HL-60/S4 treated with retinoic acid at 250 ng/mL for 4 days and 3 days (cell line): ENCODE data around the gene MRPS14.

Experiments
- in situ Hi-C: fragments of 300-500 bp; cut with MboI; formaldehyde crosslinking; loops from 2 replicates; pipeline ENCODE4 v1.7.0; 2022; ENCODE audit warnings: low sequenced_read_pairs

MRPS14 gene

DNA sequence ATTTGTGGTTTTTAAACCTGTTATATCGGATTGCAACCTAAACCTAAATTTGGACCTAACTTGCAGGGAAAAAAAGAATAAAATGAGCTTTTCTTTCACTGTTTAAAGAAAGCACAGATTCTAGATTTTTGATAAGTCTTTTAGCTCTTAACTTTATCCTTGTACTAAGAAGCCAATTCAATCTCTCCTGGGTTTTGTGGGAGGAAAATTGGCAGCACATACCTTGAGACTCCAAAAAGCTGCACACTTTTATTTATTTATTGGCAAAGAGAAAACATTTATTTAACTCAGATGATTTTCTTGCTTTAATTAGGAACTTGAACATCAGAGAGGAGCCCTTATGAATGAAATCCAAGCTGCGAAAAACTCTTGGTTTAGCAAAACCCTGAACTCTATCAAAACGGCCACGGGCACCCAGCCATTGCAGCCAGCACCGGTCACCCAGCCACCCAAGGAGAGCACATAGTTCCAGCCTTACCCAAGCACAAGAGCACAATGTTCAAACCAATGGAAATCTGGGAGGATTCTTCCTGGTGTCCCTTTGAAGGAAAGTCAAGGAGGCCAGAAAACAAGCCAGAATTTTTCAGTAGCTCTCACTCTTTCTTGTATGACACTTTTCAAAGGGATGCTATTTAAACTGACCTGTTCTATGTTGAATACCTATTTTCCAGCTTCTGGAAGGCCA is 33.5 kb downstream of the MRPS14 start:
- in situ Hi-C loops, result loop anchor here (10.0 kb wide), 1 partner anchor 215 kb away; no protein-coding TSS in a partner anchor

DNA sequence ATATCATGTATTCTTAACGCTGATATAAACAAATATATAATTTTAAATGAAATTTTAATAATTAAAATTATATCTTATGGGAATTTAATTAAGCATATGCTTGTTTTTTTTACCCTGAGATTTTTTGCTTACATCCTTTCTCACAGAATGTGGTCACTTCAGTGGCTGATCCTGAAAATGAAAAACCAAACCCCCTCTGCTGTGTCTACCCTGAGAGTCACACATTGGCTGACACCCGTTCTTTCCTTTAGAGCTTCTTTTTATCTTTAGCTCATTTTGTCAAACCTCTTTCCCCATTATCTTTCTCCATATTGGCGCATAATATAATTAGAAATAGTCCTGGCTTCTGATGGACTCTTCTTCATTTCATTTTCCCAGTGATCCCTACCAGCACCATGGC is 34.2 kb downstream of the MRPS14 start:
- in situ Hi-C loops, result loop anchor here (10.0 kb wide), 1 partner anchor 214 kb away; no protein-coding TSS in a partner anchor

DNA sequence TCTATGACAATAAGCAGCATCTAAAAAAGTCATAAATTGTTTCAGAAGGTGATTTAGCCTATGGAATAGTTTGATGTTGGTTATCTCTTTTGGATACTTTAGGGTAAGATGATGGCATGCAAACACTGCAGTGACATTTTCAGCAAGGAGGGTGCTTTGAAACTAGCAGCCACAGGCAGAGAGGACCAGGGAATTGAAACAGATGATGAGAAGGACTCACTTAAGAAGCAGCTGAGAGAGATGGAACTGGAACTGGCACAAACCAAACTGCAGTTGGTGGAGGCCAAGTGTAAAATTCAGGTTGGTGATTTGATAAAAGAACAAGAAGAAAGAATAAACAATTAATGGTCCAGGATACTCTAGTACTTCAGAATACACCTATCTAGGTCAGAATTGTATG is 34.7 kb downstream of the MRPS14 start:
- in situ Hi-C loops, result loop anchor here (10.0 kb wide), 1 partner anchor 214 kb away; no protein-coding TSS in a partner anchor

DNA sequence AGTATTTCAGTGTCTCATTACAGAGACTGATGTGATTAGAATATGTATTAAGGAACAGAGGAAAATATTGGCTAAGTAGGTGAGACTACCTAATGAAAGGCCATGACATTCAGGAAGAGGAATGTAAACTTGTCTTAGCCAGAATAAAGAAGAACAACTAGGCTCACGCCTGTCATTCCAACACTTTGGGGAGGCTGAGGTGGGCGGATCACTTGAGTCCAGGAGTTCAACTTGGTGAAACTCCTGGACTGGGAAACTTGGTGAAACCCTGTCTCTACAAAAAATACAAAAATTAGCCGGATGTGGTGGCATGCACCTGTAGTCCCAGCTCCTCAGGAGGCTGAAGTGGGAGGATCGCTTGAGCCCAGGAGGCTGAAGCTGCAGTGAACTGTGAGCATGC is 38.3 kb downstream of the MRPS14 start:
- in situ Hi-C loops, result loop anchor here (10.0 kb wide), 1 partner anchor 210 kb away; no protein-coding TSS in a partner anchor

DNA sequence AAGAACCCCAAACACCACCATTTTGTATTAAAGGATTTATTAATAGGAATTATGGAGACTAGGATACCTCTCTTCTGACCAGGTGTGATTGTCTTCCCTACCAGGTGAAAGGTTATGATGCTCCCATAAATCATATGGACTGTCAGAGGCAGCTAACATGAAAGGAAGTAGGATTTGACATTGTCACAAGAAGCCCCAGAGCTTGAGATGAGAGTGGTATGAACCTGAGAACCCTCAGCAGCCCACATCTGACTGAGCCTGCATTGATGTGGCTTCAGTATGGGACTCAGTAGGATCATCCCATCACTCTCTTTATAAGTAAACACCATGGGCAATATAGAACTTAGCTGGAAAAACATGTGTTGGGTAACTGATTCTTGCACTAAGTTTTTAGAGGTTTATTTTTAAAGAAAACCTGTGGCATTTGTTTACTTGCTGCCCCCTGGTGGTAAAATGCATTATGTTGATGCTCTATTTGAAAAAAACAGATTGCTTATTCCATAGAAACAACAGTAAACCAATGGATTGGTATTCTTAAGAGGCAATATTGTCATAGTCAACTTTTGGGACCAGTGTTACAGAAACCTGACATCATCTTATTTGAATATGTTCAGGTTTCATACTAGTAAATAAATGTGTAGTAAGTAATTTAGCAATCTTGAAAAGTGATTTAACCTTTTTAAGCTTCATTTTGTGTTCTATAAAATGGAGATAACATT is 40.1 kb downstream of the MRPS14 start:
- in situ Hi-C loops, result loop anchor here (10.0 kb wide), 1 partner anchor 208 kb away; no protein-coding TSS in a partner anchor

DNA sequence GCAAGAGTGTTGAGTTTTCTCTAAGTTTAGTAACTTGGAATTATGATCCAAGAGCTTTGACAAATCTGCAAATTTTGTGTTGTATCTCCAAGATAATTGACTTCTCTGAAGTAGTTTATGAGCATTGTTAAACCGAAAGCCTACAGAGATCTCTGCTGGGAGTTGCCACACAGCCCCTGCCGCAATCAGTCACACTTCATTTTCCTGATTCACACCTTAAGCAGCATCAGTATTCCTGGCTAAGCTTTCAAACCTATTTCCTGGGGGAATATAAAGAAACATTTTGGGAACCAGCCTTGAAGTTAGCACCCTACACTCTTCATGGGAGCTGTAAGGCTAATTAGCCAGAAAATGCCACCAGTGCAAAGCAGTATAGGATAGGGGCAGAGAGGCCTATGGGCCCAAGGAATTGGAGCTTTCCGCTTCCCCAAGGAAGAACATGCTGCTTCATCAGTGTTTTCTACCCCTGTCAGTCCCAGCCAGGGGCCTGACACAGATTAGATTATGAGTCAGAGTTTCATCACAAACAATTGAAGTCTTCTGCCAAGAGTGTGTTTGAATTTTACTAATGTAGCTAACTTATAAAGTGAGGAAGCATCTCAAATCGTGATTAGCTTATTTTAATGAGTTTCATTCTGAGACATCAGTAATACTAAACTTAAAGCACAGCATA is 46.7 kb downstream of the MRPS14 start:
- in situ Hi-C loops, result no loop called here

DNA sequence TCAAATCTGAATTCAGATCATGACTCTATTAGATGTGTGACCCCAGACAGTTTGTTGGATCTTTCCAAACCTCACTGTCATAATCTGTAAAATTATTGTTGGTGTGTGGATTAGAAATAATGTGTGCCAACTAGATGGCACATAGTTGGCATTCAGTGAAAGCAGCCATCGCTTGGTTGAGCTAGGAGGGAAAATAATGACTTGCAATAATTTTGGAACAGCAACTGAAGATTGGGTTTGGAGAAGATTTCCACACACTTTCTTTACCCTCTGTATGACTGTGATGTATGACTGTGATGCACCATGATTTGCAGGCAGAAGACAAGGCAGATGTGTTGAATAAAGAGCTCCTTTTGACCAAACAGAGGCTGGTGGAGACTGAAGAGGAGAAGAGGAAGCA is 47.5 kb downstream of the MRPS14 start:
- in situ Hi-C loops, result no loop called here

DNA sequence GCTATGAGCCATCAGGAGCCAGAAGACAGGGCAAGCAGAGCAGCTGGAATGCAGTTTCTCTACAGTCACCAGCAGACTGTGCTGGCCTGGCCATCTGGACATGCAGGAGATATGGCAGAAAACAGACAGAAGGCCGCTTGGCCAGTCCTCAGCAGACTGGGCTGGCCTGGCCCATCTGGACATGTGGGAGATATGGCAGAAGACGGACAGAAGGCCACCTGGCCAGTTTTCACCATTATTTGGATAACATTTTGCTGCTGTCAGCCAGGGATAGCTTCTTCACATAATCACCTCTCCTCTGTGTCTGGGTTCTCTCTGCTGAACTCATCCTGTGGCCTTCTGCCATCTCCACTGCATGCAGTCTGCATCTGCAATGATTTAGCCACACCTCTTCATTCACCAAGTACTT is 48.5 kb downstream of the MRPS14 start:
- in situ Hi-C loops, result no loop called here

DNA sequence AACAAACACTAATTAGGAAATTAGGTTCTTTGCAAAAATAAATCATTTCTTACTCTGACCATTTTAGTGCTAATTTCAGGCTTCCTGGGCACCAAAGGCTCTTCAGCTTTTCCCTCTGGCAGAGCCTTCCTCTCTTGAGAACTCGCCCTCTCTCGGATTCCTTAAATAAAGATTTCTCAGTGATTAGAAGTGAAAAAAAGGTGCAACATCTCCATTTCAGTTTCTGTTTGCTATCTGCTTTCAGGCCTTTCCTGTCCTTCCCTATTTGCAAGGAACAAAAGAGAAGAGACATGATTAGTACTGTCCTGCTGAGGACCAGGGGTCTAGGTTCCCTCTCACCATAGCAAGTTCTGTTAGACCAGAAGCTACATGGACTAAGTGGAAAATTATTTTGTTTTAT is 51.3 kb downstream of the MRPS14 start:
- in situ Hi-C loops, result no loop called here

DNA sequence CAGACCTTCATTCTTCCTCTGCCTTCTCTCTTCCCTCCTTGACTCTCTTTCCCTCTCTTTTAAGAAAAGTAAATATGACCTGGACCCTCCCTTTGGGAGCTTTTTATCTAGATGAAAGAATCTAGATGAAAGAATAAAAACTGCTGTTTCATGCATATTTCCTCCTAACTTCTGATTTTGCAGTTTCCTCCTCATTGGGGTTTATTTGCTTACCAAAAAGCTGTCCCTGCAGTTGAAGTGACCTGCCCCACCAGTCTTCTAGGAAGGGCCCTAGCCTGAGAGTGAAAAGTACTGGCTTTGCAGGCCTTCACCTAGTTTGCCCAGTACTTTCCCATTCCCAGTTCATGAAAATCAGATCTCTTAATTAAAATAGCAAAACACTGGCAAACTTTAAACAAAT is 51.8 kb downstream of the MRPS14 start:
- in situ Hi-C loops, result no loop called here

DNA sequence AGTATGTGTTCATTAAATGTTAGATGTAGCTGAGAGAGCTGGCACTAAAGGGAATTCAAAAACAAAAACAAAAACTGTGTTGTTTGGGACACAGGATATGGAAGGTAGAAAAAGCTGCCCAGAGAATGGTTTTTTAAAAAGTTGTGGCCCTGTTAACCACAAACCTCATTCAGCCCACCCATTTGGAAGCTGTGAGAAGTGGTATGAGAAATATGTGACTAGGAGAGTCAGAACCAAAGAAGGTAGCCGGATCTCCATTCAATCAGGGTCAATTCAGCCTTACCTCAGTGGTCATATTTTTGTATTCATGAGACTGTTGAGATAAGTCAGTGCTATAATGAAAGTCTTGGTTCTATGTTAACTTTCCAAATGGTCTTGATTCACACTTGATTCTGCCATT is 53.2 kb downstream of the MRPS14 start:
- in situ Hi-C loops, result no loop called here

DNA sequence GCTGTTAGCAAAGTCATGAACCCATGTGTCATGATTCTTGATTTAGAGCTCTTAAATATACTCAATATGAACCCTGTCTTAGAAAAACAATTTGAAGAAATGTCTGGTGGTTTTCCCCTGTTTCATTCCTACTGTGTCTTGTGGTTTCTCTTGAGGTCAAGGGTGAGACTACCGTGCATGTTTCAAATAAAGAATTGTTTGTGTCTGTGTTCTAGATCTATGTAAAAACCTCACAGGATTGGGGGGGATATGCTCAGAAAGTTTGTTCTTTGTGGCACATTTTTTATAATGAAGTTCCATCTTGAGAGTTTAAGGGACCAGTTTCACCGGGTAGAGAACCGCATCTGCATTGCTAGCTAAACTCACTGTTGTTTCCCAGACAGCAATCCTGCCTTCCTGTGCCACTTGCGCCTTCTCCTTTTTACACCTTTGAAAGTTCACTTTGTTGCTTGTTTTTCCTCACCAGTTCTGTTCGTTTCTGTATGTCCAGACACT is 54.4 kb downstream of the MRPS14 start:
- in situ Hi-C loops, result no loop called here

DNA sequence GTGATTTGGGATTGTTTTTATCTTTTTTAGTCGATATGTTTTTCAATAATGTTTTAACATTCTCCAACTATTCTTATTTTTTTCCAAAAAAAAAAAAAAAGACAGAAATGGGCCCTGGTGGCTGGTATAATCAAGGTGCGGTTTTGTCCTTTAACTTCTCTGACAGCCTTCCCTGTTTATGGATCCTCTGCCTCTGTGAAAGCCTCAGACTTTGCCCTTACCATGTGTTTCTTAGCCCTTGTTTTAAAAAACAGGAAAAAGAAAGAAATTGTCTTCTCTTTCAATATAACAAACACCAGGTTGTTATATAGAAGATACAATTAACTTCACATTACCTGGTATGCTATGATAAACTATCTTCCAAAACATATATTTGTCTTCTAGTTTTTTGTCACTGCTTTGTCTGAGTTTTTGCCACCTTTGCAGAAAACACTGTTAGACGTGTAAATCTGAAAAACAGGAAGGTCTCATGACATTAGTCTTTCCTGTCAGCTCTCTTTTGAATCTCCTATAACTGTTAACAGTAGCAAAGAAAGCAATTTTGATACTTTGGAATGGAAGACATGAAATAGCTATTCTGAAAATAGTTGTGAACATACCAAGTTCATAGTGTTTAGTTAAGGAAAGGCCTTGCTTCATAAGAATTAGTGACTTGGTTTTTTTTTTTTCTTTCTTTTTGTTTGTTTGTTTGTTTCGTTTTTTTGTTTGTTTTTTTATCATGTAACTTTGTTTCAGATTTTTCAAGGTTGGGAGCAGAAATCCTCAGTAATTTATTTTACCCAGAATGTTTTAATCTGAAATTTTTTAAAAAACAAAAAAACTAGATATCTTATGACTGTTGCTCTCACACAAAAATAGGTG is 55.1 kb downstream of the MRPS14 start:
- in situ Hi-C loops, result no loop called here

DNA sequence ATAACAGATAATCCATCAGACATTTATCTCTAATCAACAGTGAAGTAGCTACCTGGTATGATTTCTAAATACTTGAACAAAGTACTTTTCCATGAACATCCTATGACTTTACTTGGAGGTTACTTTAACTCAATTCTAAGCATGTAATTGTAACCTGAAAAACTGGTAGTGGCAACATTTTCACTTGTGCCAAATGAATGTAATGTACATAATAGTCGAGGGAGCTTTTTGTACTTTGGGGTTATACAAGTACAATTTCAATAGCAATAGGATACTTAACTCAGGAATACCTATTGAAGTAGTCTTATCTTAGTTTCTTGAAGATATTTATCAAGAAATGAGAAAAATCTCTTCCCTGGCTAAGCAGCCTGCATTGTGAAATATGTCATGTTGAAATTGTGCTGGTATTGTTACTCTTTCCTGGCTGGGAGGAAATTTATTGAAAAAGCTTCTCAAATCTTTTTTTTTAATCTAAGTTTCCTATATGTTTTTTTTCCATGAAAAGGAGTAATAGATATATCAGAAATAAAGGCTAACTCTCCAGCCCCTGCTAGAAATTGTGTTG is 57.1 kb downstream of the MRPS14 start:
- in situ Hi-C loops, result no loop called here

DNA sequence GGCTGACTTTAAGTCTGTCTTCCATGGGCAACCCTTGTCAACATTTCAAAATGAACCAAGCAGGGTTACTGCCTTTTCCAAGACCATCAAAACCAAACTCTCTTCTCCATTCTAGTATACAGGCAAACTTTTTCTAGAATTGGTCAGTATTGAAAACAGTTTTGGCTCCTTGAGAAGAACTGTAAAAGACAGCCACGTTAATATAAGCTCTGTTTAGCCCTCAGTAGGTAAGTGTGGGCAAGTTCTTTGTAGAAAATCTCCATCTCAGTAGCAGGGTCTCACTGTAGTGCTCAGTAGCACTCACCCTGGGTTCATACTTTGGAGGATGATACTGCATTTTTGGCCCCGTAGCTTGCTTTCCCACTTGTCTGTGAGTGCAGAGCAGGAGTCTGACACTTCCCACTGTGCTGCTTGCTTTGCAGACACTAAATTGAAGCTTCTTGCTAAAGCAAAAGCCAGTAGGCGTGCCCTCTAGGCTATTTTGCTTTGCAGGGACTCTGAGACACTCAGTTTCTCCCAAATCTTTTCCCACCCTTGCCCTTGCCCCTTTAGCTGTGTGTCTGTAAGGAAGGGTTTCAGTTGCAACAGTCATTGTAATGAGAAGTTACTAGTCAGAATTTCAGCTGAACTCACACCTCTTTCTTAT is 57.7 kb downstream of the MRPS14 start:
- in situ Hi-C loops, result no loop called here

DNA sequence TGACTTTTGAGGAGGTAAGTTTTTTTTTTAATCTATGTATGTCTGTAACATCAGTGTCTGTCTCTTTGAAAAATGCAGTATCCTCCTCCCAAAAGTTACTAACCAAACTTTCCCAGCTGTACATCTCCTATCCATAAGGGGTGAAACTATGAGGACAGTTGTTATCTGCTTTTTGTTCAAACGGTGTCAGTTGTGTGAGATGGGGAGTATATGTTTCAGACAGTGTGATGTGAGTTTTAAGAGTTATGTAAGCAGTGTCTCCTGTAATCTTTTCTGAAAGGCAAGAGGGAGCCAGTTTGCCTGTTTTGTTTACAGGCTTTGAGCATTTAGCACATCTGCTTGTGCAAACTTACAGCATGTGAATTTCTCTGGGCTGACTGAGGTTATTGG is 58.3 kb downstream of the MRPS14 start:
- in situ Hi-C loops, result no loop called here

DNA sequence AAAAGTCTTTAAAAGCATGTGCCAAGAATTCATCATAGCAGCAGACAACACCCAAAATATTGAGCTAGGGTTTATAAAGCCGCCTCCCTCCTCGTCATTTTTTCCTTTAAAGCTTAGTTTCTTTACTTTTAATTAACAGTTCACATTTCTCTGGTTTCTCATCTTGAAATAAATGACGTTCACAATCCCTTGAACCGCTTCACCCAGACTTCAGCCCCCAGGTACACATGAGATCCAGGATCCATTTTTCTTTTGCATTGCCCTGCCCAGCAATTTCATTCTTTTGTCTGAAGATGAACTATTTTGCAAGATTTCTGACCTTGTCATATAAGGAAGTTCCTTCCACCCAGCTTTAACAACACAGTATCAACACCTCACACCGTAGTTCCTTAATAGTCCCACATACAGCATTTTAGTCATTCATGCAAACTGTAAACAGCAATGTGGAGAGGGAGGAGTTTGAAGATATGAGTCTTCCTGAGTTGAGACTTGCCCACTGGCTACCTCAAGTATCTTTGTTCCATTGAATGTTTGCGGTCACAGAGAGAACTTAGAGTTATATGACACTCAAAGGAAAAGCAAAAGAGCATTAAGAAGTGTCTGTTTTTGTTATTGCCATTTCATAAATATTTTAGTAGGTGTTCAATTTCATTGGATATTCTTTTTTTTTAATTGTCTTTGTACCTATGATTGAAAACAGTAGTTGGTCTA is 58.8 kb downstream of the MRPS14 start:
- in situ Hi-C loops, result no loop called here

DNA sequence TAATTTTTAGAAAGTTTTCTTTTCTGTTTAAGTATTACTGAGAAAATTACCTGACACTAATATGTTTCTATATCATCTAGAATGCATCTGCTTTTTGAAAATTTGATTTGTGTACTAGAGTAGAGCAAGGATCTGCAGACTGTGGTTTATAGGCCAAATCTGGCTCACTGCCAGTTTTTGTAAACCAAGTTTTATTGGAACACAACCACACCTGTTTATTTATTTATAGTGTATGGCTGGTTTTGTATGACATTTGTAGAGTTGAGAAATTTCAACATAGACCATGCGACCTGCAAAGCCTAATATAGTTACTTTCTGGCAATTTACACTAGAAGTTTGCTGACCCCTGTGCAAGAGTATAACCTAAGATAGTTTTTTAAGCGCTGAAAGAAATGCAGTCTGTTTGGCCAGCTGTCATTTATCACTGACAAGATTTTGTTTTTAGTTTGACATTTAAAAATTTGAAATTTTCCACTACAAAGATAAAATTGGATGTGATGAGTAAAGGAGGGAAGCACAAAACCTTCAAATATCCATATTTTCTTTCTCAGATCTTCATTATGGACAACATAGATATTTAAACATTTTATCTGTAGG is 59.6 kb downstream of the MRPS14 start:
- in situ Hi-C loops, result no loop called here
